Measurements from ENCODE around the gene SUMO4.

The SUMO4 gene

GRCh38 chr6:149389509-149390297 is 10.4 kb upstream of the SUMO4 start:
- no peak for DNase-seq (ENCODE audit: low spot score)

- no peak for DNase-seq (ENCODE audit: low spot score)
Measured at GRCh38 chr6:149392093-149392492, 8.0 kb upstream of the SUMO4 start.

- DNase-seq (ENCODE audit: low spot score), result no peak
Measured at GRCh38 chr6:149392535-149392934, 7.5 kb upstream of the SUMO4 start.

- DNase-seq (ENCODE audit: low spot score), result no peak
Measured at GRCh38 chr6:149393002-149393679, 6.9 kb upstream of the SUMO4 start.

GRCh38 chr6:149395185-149395584 is 4.9 kb upstream of the SUMO4 start:
- no peak for DNase-seq (ENCODE audit: low spot score)

- no peak for DNase-seq (ENCODE audit: low spot score)
Measured at GRCh38 chr6:149397384-149397783, 2.7 kb upstream of the SUMO4 start.

GRCh38 chr6:149403534-149403933 is 3.5 kb downstream of the SUMO4 start:
- no peak for DNase-seq (ENCODE audit: low spot score)

DNA sequence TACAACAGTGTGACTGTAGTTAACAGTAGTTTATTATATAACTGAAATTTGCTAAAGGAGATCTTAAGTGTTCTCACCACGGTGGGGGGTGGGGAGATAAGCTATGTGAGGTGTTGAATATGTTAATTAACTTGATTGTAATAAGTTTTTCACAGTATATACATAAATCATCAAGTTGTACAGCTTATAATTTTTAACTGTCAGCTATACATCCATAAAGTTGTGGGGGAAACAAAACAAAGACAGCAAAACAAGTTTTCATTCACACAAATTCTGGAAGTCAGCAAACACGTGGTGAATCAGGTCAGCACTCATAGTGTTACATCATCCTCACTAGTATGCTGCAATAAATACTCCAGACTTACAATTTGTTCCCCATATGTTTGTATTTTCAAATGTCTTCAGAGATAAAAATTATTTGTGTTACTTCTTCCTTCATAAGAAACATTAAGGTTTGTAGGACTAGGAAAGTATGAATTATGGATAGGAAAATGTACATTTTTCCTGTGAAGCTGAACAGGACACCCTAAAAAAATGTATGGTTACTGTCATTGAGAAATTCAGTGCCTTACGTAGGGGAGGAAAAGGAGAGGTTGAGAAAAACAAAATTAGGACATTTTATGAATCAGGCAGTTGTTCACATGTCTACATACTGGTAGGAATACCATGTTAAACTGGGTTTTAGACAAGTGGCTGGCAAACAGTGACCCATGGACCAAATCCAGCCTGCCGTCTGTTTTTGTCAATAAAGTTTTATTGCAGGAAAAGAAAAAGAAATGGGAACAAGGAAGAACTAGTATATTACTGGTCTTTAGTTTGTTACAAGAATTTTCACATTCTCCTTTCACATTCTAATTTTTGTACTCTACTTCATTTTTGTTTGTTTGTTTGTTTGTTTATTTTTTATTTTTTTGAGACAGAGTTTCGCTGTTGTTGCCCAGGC is 6.0 kb downstream of the SUMO4 start:
- DNase-seq (ENCODE audit: low spot score), result no peak

GRCh38 chr6:149409617-149410016 is 9.6 kb downstream of the SUMO4 start:
- no peak for DNase-seq (ENCODE audit: low spot score)

DNA sequence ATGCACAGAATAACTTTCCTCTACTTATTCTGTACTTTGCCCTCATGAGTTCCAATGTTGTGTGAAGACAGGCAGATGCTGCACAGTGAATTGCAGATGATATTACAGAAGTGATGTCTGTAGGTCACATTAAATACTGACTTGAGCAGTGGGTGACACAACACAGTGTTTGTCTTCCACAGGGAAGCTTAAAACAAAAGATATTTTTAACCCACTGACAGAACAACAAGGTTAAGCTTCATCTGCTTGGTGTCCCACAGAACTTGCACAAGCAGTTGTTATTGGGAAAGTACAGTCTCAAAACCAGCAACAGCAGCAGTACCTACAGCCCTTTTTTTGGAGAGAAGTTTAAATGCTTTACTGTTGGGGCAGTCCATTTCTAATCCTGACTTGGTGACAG is 10.5 kb downstream of the SUMO4 start:
- DNase-seq (ENCODE audit: low spot score), result no peak

GRCh38 chr6:149414009-149414408 is 13.9 kb downstream of the SUMO4 start:
- no peak for DNase-seq (ENCODE audit: low spot score)

- DNase-seq (ENCODE audit: low spot score), result no peak
Measured at GRCh38 chr6:149414821-149415220, 14.8 kb downstream of the SUMO4 start.

DNA sequence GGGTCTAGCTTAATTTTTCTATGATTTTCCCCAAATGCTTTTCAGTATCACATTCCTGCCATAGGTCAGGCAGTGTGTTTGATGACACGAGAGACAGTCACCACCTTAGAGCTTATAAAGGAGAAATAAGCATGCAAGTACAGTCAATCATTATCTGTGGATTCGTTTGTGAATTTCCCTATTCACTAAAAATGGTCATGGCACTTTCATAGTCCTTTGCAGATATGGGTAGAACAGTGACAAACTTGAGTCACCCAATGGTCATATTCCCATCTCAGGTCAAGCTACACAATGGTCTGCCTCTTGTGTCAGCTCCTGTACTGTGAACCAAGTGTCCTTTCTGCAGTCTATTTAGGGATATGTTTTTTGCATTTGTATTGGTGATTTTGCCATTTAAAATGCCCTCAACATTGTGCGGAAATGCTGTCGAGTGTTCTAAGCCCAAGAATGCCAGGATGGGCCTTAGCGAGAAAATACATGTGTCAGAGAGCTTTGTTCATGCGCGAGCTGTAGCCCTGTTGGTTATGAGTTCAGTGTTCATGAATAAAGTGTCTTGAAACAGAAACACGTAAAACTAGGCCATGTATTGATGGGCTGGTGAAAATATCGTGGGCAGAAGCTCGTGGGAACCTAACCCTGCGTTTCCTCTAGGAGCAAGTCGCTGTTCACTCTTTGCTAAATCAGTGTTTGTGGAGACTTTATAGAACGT is 19.8 kb downstream of the SUMO4 start:
- DNase-seq (ENCODE audit: low spot score), result no peak

- no peak for DNase-seq (ENCODE audit: low spot score)
Measured at GRCh38 chr6:149421132-149421531, 21.1 kb downstream of the SUMO4 start.

GRCh38 chr6:149422581-149422980 is 22.5 kb downstream of the SUMO4 start:
- DNase-seq (ENCODE audit: low spot score), result no peak

DNA sequence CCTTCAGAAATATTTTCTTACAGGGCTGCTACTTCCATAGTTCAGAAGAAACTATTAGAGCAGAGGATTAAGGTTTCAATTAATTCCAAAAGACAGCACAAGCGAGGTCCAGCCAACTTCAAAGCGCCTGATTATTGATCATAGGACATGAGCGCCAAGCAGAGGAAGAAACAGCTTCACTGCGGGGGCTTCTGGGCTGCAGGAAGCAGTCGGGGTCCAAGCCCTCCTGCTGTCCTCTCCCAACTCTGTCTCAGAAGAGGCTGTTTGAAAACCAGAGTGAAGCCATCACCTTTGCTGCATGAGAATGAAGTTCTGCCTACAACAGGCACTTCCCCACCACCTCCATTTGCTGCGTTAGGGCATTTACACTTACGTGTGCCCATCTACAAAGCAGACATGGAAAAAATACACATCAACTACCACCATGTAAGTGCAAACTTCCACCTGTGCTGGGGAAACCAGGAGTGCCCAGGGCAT is 23.9 kb downstream of the SUMO4 start:
- DNase-seq (ENCODE audit: low spot score), result no peak

DNA sequence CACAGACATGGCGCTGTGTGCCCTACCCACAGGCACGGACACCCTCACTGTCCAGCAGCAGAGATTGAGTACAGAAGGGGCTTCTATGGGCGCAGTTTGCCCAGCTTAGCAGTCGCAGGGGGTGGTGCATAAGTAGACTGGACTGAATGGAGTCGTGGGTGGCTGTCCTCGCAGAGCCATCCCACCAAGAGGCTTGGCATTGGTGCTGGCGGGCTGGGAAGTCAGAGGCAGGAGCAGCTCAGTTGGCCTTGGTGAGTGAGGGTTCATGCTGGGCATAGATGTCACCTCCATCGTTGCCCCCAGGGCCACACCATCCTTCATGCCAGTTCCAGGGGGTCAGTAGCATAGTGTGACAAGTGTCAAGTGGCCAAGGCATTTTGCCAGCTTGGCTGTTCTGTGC is 25.2 kb downstream of the SUMO4 start:
- no peak for DNase-seq (ENCODE audit: low spot score)

GRCh38 chr6:149425754-149426153 is 25.7 kb downstream of the SUMO4 start:
- no peak for DNase-seq (ENCODE audit: low spot score)

DNA sequence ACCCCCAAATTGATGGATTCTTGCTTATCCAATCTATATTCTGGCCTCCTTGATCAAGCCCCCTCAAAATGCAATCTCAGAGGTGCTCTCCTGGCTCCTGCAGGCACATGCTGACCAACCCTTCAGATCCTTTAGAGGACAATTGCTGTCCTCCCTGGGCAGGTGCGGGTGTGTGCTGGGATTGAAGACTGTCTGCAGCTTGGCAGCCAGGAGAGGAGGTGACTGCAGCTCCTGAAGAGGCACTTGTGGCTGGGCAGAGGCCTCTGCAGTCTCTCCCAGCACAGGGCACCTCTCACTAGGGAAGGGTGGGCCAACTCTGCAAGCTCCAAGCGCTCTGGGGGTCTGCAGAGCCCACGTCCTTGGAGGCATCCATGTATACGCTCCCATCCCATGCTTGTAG is 28.5 kb downstream of the SUMO4 start:
- DNase-seq (ENCODE audit: low spot score), result no peak

DNA sequence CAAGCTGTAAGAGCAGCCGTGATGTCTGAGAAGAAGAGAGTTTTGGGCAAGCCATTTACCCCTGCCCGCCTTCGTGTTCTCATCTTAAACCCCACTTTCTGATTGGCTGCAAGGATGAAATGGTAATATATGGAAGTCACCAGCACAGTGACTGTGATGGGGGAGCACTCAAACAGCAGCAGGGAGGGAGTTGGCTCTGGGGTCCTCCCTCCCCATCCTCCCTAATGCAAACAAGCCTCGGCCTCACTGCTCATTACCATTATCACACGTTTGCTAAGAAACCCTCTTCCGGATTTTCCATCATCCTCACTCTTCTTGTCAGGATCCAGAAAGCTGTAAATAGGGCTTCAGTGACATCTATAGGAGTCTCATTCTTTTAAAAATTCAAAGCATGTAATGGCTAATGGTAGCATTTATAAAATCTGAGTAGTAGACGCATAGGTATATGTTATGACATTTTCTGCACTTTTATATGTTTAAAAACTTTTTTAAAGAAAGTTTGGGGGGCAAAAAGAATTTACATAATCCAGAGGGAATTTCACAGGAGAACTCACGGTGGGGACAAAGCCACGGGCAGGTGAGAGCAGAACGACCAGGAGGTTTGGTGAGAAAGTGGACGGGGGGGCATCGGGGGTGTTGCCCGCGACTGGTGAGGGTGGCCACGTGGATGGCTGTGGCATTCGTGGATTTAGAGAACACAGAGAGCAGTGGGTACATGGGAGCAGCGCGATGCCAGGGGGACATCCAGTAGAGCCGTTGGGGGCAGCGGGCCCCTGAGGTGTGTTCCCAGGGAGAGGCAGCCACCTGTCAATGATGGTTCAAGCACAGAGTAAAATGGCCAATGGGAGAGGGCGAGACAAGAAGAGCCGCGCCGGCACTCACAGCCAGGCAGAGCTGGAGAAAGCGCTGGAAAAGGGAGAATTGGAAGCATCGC is 29.6 kb downstream of the SUMO4 start:
- no peak for DNase-seq (ENCODE audit: low spot score)

Data from SK-N-DZ (cell line).